ENCODE measurements around the gene POT1. TPM values are rescaled to one million over a fixed set of nuclear protein-coding genes. Genes with fewer than 3 reads are reported as not detected.

Gene POT1
- total RNA-seq, 1 experiment from 2014 or later = 20.2 TPM

GRCh38 chr7:124813994-124814798 lies 115.4 kb downstream of the POT1 start (continued):
- TF ChIP-seq FOXP4 (CRISPR knock-in tag; IDR thresholded peaks at IDR 0.05) (no peak), TEAD4 (CRISPR knock-in tag; IDR thresholded peaks at IDR 0.05) (no peak), MAX (CRISPR knock-in tag; IDR thresholded peaks at IDR 0.05) (no peak)
- TF ChIP-seq, protein P1, sequence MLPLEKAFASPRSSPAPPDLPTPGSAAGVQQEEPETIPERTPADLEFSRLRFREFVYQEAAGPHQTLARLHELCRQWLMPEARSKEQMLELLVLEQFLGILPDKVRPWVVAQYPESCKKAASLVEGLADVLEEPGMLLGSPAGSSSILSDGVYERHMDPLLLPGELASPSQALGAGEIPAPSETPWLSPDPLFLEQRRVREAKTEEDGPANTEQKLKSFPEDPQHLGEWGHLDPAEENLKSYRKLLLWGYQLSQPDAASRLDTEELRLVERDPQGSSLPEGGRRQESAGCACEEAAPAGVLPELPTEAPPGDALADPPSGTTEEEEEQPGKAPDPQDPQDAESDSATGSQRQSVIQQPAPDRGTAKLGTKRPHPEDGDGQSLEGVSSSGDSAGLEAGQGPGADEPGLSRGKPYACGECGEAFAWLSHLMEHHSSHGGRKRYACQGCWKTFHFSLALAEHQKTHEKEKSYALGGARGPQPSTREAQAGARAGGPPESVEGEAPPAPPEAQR (CRISPR knock-in tag; IDR thresholded peaks at IDR 0.05) = no peak

- peak; percentile 66; the same call in 1 of the 2 replicates for ATAC-seq
- no peak overlapping the region for H3K27ac Mint-ChIP-seq
Observed at GRCh38 chr7:124812764-124813163, 116.9 kb downstream of the POT1 start.

More at GRCh38 chr7:124812764-124813163, 116.9 kb downstream of the POT1 start:
- no peak overlapping the region for H3K4me3 Mint-ChIP-seq
- peaks cover 12% of the 10 kb centered on the region for H3K9me3 Mint-ChIP-seq
- CTCF ChIA-PET = no interaction called here
- DNase-seq (ENCODE audit: low spot score) = no peak
- TF ChIP-seq TEAD4 (CRISPR knock-in tag; IDR thresholded peaks at IDR 0.05) (no peak), NFE2L1 (CRISPR knock-in tag; IDR thresholded peaks at IDR 0.05) (no peak), TEAD1 (CRISPR knock-in tag; IDR thresholded peaks at IDR 0.05) (no peak), ZNF281 (CRISPR knock-in tag; IDR thresholded peaks at IDR 0.05) (no peak), NR3C1 (CRISPR knock-in tag; conservative IDR thresholded peaks at IDR 0.05; ENCODE audit: low read depth) (no peak), CREB1 (CRISPR knock-in tag; IDR thresholded peaks at IDR 0.05) (no peak), MXD4 (CRISPR knock-in tag; IDR thresholded peaks at IDR 0.05; ENCODE audit: borderline replicate concordance) (no peak), ELF4 (CRISPR knock-in tag; IDR thresholded peaks at IDR 0.05; ENCODE audit: low read depth) (no peak), PRRX2 (CRISPR knock-in tag; IDR thresholded peaks at IDR 0.05) (no peak), ZNF416 (CRISPR knock-in tag; IDR thresholded peaks at IDR 0.05) (no peak), FOXP4 (CRISPR knock-in tag; IDR thresholded peaks at IDR 0.05) (no peak), NR2C2 (CRISPR knock-in tag; IDR thresholded peaks at IDR 0.05) (no peak), OVOL2 (CRISPR knock-in tag; IDR thresholded peaks at IDR 0.05; ENCODE audit: borderline replicate concordance) (no peak), ATF6 (CRISPR knock-in tag; IDR thresholded peaks at IDR 0.05) (no peak), GRHL2 (CRISPR knock-in tag; IDR thresholded peaks at IDR 0.05; ENCODE audit: insufficient replicate concordance, severe bottlenecking) (no peak), MAX (CRISPR knock-in tag; IDR thresholded peaks at IDR 0.05) (no peak), ZNF219 (CRISPR knock-in tag; IDR thresholded peaks at IDR 0.05; ENCODE audit: borderline replicate concordance) (no peak)
- TF ChIP-seq, protein P2, sequence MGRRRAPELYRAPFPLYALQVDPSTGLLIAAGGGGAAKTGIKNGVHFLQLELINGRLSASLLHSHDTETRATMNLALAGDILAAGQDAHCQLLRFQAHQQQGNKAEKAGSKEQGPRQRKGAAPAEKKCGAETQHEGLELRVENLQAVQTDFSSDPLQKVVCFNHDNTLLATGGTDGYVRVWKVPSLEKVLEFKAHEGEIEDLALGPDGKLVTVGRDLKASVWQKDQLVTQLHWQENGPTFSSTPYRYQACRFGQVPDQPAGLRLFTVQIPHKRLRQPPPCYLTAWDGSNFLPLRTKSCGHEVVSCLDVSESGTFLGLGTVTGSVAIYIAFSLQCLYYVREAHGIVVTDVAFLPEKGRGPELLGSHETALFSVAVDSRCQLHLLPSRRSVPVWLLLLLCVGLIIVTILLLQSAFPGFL (CRISPR knock-in tag; IDR thresholded peaks at IDR 0.05; ENCODE audit: borderline replicate concordance) = no peak
- TF ChIP-seq, protein P3, sequence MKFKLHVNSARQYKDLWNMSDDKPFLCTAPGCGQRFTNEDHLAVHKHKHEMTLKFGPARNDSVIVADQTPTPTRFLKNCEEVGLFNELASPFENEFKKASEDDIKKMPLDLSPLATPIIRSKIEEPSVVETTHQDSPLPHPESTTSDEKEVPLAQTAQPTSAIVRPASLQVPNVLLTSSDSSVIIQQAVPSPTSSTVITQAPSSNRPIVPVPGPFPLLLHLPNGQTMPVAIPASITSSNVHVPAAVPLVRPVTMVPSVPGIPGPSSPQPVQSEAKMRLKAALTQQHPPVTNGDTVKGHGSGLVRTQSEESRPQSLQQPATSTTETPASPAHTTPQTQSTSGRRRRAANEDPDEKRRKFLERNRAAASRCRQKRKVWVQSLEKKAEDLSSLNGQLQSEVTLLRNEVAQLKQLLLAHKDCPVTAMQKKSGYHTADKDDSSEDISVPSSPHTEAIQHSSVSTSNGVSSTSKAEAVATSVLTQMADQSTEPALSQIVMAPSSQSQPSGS (CRISPR knock-in tag; IDR thresholded peaks at IDR 0.05; ENCODE audit: borderline replicate concordance, low read depth) = no peak
- peaks cover 3% of the 10 kb centered on the region for H3K36me3 Mint-ChIP-seq
- POLR2A ChIA-PET = interaction anchor here (0.6 kb wide), 1 partner anchor 15 kb away, joined by 5 read pairs; no protein-coding TSS in a partner anchor
- H3K27me3 Mint-ChIP-seq (ENCODE audit: low read depth) = no peaks in the 10 kb centered on the region
- peaks cover 51% of the 10 kb centered on the region for H3K4me1 Mint-ChIP-seq

Measured in WTC11 (cell line).